SU-DHL-6 (cell line): Measurements from ENCODE around the gene EXOC6B.

ENCODE experiments used
- H2AFZ ChIP-seq: fragments of 200-600 bp; sonication (generic); 2 replicates; pipeline ENCODE4 v1.6.1; 2014; ENCODE audit warnings: low read depth, mild to moderate bottlenecking, moderate library complexity, mixed read lengths, antibody characterized with exemption, low read length; ENCODE audit not compliant: severe bottlenecking
- H3F3A ChIP-seq: fragments of 200-600 bp; shearing (Covaris generic); 2 replicates; pipeline ENCODE4 v1.6.0; 2016; ENCODE audit warnings: antibody characterized with exemption, mild to moderate bottlenecking; ENCODE audit not compliant: insufficient read depth
- H3K27ac ChIP-seq: fragments of 200-600 bp; sonication (generic); 2 replicates; pipeline ENCODE4 v1.5.1; 2016; ENCODE audit warnings: low read depth, mild to moderate bottlenecking, low read length, moderate library complexity, mixed read lengths
- H3K27me3 ChIP-seq: fragments of 200-600 bp; sonication (generic), shearing (Covaris generic); 2 replicates; pipeline ENCODE4 v1.6.0; 2014; ENCODE audit warnings: mild to moderate bottlenecking, low read length
- H3K36me3 ChIP-seq: fragments of 200-600 bp; sonication (generic); 2 replicates; pipeline ENCODE4 v1.6.1; 2014; ENCODE audit warnings: mild to moderate bottlenecking, low read length, mixed read lengths
- H3K4me2 ChIP-seq: fragments of 300-600, 200-600 bp; shearing (Covaris generic), sonication (generic); 2 replicates; pipeline ENCODE4 v1.6.0; 2014; ENCODE audit warnings: low read length, low read depth, mild to moderate bottlenecking; ENCODE audit not compliant: poor library complexity, severe bottlenecking
- H3K4me3 ChIP-seq: fragments of 200-600 bp; sonication (generic); 2 replicates; pipeline ENCODE4 v1.5.1; 2014; ENCODE audit warnings: antibody characterized with exemption, low read length, mild to moderate bottlenecking, mixed read lengths; ENCODE audit not compliant: insufficient read depth, poor library complexity, severe bottlenecking
- H3K79me2 ChIP-seq: fragments of 200-600 bp; sonication (generic); 2 replicates; pipeline ENCODE4 v1.6.1; 2014; ENCODE audit warnings: mild to moderate bottlenecking, low read length, moderate library complexity; ENCODE audit not compliant: insufficient read depth
- H3K9ac ChIP-seq: fragments of 200-600 bp; sonication (generic); 2 replicates; pipeline ENCODE4 v1.7.0; 2014; ENCODE audit warnings: mild to moderate bottlenecking, low read length
- H3K9me2 ChIP-seq: fragments of 200-600 bp; sonication (generic); replicated peaks from 2 replicates; pipeline ENCODE4 v1.6.1; 2014; ENCODE audit warnings: low read length; ENCODE audit not compliant: insufficient read depth
- H3K9me3 ChIP-seq: fragments of 200-600 bp; sonication (generic); 2 replicates; pipeline ENCODE4 v1.6.1; 2014; ENCODE audit warnings: low read length, mixed read lengths; ENCODE audit not compliant: insufficient read depth
- H4K20me1 ChIP-seq: fragments of 200-600 bp; sonication (generic); 2 replicates; pipeline ENCODE4 v1.6.1; 2014; ENCODE audit warnings: low read depth, mild to moderate bottlenecking, antibody characterized with exemption, low read length, moderate library complexity, mixed read lengths
- CTCF ChIP-seq: fragments of 200-600 bp; sonication (generic); IDR thresholded peaks from one replicate; pipeline ENCODE4 v1.5.1; 2017; ENCODE audit warnings: antibody characterized with exemption, mild to moderate bottlenecking, low read length, moderate library complexity; ENCODE audit not compliant: insufficient read depth, poor library complexity, severe bottlenecking
- EZH2phosphoT487 ChIP-seq: fragments of 200-600 bp; sonication (generic), shearing (Covaris generic); conservative IDR thresholded peaks from 2 replicates; pipeline ENCODE4 v1.6.1; 2018; ENCODE audit warnings: mild to moderate bottlenecking, antibody characterized with exemption, low read length, moderate library complexity, mixed read lengths

Gene EXOC6B

GRCh38 chr2:72233211-72233610, 592.6 kb downstream of the EXOC6B start:
- Histone ChIP-seq H3K27me3 (no peaks in the 10 kb centered on the region), H3F3A (no peaks in the 10 kb centered on the region), H3K79me2 (no peaks in the 10 kb centered on the region), H3K4me3 (no peak overlapping the region), H3K9me3 (no peaks in the 10 kb centered on the region), H2AFZ (no peak overlapping the region), H3K27ac (no peak overlapping the region), H3K36me3 (no peaks in the 10 kb centered on the region), H3K4me2 (no peak overlapping the region), H4K20me1 (no peaks in the 10 kb centered on the region), H3K9ac (no peak overlapping the region), H3K9me2 (no peaks in the 10 kb centered on the region)
- no peak for TF ChIP-seq EZH2phosphoT487
- no peak for TF ChIP-seq CTCF

GRCh38 chr2:72222829-72223564, 602.8 kb downstream of the EXOC6B start:
- H3K4me3 ChIP-seq: no peak overlapping the region
- no peak overlapping the region for H2AFZ ChIP-seq
- no peaks in the 10 kb centered on the region for H4K20me1 ChIP-seq
- H3K9me3 ChIP-seq: no peaks in the 10 kb centered on the region
- no peaks in the 10 kb centered on the region for H3F3A ChIP-seq
- TF ChIP-seq EZH2phosphoT487 (no peak), CTCF (no peak)
- H3K36me3 ChIP-seq: no peaks in the 10 kb centered on the region
- no peak overlapping the region for H3K9ac ChIP-seq
- no peaks in the 10 kb centered on the region for H3K79me2 ChIP-seq
- no peaks in the 10 kb centered on the region for H3K27me3 ChIP-seq
- no peaks in the 10 kb centered on the region for H3K9me2 ChIP-seq
- no peak overlapping the region for H3K4me2 ChIP-seq
- no peak overlapping the region for H3K27ac ChIP-seq

- Histone ChIP-seq H3K79me2 (no peaks in the 10 kb centered on the region), H2AFZ (no peak overlapping the region), H3K27me3 (0 out of 2 replicates have a peak, but pooled peaks cover 2% of the 10 kb centered on the region), H3F3A (no peaks in the 10 kb centered on the region), H3K9me3 (no peaks in the 10 kb centered on the region), H3K36me3 (no peaks in the 10 kb centered on the region), H3K4me3 (no peak overlapping the region), H3K9me2 (no peaks in the 10 kb centered on the region), H3K9ac (no peak overlapping the region), H3K27ac (no peak overlapping the region), H4K20me1 (no peaks in the 10 kb centered on the region), H3K4me2 (no peak overlapping the region)
- no peak for TF ChIP-seq EZH2phosphoT487
- no peak for TF ChIP-seq CTCF
These were observed 605.7 kb downstream of the EXOC6B start for GRCh38 chr2:72220170-72220569.
